HG03045 (cell line): ENCODE measurements around the gene PCDHA9.
"Not testable (repeated sequence)": the region's sequence is repeated elsewhere in the genome, so short reads cannot be mapped to it uniquely, and the experiment has no call there.

Source experiments
- ATAC-seq: cut with Tn5 transposase; IDR thresholded peaks from one replicate; pipeline ENCODE4 v1.9.1; 2021; ENCODE audit warnings: mild to moderate bottlenecking, moderate library complexity; ENCODE audit not compliant: unreplicated experiment

PCDHA9 gene

DNA sequence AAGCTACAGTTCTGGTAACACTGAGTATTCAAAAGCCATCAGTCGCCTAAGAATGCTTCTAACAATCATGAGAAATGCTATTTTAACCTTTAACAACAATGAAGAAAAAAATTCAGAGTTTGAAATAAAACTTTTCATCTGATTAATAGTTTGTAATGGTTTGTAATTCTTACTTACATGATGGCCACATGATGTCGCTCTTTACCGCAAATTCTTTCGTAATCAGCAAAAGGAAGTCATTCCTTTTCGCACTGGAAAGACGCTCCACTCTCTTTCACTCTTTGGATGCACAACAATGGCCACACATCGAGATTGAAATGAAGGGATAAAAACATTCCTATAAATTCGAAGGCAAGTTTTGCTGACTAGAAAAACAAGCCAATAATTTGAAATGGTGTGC lies 14.2 kb upstream of the PCDHA9 start, which contains the start of gene PCDHA7:
Gene PCDHA7 (plus strand): TSS at position 277 of the 400 bp plus-strand sequence. CDS start 115 bp downstream, at position 392.
- ATAC-seq, result no peak

DNA sequence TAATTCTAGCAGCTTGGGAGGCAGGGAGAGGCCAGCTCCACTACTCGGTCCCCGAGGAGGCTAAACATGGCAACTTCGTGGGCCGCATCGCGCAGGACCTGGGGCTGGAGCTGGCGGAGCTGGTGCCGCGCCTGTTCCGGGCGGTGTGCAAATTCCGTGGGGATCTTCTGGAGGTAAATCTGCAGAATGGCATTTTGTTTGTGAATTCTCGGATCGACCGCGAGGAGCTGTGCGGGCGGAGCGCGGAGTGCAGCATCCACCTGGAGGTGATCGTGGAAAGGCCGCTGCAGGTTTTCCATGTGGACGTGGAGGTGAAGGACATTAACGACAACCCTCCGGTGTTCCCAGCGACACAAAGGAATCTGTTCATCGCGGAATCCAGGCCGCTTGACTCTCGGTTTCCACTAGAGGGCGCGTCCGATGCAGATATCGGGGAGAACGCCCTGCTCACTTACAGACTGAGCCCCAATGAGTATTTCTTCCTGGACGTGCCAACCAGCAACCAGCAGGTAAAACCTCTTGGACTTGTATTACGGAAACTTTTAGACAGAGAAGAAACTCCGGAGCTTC lies 13.7 kb upstream of the PCDHA9 start:
- ATAC-seq, result not testable (repeated sequence)

DNA sequence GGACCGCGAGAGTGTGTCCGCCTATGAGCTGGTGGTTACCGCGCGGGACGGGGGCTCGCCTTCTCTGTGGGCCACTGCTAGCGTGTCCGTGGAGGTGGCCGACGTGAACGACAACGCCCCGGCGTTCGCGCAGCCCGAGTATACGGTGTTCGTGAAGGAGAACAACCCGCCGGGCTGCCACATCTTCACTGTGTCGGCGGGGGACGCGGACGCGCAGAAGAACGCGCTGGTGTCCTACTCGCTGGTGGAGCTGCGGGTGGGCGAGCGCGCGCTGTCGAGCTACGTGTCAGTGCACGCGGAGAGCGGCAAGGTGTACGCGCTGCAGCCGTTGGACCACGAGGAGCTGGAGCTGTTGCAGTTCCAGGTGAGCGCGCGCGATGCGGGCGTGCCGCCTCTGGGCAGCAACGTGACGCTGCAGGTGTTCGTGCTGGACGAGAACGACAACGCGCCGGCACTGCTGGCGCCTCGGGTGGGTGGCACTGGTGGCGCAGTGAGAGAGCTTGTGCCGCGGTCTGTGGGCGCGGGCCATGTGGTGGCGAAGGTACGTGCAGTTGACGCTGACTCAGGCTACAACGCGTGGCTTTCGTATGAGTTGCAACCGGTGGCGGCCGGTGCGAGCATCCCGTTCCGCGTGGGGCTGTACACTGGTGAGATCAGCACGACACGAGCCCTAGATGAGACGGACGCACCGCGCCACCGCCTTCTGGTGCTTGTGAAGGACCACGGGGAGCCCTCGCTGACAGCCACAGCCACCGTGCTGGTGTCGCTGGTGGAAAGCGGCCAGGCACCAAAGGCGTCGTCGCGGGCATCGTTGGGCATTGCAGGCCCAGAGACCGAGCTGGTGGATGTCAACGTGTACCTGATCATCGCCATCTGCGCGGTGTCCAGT lies 12.3 kb upstream of the PCDHA9 start:
- ATAC-seq, result no peak

DNA sequence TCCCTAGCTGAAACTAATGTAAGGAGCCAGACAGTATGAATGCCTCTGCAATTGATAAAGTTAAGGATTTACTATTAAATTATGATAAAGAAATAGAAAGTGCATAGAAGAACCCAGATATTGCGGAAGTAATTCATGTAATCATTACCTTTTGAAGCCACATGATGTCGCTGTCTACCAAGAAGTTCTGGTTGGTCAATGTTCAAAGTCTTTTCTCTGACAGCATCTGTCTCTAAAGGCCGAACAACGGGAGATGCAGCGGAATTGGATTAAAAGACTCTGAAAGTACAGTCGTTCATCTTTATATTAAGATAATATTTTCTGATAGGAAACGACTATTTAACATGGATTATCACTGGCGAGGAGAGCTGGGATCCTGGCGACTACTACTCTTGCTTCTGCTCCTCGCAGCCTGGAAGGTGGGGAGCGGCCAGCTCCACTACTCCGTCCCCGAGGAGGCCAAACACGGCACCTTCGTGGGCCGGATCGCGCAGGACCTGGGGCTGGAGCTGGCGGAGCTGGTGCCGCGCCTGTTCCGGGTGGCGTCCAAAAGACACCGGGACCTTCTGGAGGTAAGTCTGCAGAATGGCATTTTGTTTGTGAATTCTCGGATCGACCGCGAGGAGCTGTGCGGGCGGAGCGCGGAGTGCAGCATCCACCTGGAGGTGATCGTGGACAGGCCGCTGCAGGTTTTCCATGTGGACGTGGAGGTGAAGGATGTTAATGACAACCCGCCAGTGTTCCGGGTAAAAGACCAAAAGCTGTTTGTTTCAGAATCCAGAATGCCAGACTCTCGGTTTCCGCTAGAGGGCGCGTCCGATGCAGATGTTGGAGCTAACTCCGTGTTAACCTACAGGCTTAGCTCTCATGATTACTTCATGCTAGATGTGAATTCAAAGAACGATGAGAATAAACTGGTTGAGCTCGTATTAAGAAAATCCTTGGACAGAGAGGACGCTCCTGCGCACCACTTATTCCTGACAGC lies 6.9 kb upstream of the PCDHA9 start, which contains the start of gene PCDHA8:
Gene PCDHA8 (plus strand): TSS at position 210 of the 985 bp plus-strand sequence. CDS start 135 bp downstream, at position 345.
- no peak for ATAC-seq

DNA sequence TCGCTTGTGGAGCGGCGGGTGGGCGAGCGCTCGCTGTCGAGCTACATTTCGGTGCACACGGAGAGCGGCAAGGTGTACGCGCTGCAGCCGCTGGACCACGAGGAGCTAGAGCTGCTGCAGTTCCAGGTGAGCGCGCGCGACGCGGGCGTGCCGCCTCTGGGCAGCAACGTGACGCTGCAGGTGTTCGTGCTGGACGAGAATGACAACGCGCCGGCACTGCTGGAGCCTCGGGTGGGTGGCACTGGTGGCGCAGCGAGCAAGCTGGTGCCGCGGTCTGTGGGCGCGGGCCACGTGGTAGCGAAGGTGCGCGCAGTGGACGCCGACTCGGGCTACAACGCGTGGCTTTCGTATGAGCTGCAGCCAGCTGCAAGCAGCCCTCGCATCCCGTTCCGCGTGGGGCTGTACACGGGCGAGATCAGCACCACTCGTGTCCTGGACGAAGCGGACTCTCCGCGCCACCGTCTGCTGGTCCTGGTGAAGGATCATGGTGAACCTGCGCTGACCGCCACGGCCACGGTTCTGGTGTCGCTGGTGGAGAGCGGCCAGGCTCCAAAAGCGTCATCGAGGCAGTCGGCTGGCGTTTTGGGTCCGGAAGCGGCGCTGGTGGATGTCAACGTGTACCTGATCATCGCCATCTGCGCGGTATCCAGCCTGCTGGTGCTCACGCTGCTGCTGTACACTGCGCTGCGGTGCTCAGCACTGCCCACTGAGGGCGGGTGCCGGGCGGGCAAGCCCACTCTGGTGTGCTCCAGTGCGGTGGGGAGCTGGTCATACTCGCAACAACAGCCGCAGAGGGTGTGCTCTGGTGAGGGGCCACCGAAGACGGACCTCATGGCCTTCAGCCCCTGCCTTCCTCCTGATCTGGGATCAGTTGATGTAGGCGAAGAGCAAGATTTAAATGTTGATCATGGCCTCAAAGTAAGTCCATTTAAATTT lies 5.1 kb upstream of the PCDHA9 start:
- no peak for ATAC-seq

GRCh38 chr5:140849831-140850634 lies 1.9 kb downstream of the PCDHA9 start:
- ATAC-seq, result not testable (repeated sequence)

DNA sequence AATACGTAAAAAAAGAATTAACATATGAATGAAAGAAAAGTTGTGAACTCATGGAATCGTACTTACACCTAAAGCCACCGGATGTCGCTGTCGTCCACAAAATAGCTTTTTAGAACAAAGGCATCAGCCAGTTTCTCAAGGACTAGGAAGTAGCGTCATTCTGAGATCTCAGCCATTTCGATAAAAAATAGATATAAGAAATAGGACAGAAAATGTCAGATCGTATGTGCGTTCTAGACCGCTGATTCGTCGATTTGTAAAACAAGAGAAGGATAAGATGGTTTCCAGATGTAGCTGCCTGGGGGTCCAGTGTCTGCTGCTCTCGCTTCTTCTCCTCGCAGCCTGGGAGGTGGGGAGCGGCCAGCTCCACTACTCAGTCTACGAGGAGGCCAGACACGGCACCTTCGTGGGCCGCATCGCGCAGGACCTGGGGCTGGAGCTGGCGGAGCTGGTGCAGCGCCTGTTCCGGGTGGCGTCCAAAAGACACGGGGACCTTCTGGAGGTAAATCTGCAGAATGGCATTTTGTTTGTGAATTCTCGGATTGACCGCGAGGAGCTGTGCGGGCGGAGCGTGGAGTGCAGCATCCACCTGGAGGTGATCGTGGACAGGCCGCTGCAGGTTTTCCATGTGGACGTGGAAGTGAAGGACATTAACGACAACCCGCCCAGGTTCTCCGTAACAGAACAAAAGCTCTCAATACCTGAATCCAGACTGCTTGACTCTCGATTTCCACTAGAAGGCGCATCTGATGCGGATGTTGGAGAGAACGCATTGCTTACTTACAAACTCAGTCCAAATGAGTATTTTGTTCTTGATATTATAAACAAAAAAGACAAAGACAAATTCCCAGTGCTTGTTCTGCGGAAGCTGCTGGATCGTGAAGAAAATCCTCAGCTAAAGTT lies 7.8 kb downstream of the PCDHA9 start, which contains the start of gene PCDHA10:
Gene PCDHA10 (plus strand): TSS at position 126 of the 903 bp plus-strand sequence. CDS start 152 bp downstream, at position 278.
- ATAC-seq, result no peak

DNA sequence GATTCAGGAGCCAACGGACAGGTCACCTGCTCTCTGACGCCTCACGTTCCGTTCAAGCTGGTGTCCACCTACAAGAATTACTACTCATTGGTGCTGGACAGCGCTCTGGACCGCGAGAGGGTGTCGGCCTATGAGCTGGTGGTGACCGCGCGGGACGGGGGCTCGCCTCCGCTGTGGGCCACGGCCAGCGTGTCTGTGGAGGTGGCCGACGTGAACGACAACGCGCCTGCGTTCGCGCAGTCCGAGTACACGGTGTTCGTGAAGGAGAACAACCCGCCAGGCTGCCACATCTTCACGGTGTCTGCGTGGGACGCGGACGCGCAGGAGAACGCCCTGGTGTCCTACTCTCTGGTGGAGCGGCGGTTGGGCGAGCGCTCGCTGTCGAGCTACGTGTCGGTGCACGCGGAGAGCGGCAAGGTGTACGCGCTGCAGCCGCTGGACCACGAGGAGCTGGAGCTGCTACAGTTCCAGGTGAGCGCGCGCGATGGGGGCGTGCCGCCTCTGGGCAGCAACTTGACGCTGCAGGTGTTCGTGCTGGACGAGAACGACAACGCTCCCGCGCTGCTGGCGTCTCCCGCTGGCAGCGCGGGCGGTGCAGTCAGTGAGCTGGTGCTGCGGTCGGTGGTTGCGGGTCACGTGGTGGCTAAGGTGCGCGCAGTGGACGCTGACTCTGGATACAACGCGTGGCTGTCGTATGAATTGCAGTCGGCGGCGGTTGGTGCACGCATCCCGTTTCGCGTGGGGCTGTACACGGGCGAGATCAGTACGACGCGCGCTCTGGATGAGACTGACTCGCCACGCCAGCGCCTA lies 9.2 kb downstream of the PCDHA9 start:
- no peak for ATAC-seq

DNA sequence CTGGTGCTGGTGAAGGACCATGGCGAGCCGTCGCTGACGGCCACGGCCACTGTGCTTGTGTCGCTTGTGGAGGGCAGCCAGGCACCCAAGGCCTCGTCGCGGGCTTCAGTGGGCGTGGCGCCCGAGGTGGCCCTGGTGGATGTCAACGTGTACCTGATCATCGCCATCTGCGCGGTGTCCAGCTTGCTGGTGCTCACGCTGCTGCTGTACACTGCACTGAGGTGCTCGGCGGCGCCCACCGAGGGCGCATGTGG lies 9.7 kb downstream of the PCDHA9 start:
- no peak for ATAC-seq

GRCh38 chr5:140862441-140863295 lies 14.5 kb downstream of the PCDHA9 start:
- ATAC-seq, result no peak

DNA sequence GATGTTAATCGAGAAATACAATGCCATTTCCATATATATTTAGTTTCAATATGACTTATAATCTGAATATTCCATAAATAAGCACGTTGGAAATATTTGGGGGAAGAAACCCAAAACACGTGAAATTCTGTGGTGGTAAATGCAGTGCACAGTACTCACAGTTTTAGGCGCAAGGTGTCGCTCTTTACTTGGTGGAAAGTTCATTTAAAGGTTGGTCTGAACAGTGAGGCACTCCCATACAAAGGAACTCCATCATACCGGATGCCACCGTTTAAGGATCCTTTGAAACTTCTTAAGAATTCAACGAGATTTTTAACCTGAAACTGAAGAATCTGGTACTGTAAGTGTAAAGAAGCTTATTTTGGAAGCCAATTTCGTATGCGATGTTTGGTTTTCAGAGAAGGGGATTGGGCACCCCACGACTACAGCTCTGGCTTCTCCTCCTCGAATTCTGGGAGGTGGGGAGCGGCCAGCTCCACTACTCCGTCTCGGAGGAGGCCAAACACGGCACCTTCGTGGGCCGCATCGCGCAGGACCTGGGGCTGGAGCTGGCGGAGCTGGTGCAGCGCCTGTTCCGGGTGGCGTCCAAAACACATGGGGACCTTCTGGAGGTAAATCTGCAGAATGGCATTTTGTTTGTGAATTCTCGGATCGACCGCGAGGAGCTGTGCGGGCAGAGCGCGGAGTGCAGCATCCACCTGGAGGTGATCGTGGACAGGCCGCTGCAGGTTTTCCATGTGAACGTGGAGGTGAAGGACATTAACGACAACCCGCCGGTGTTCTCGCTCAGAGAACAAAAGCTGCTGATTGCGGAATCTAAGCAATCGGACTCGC lies 20.8 kb downstream of the PCDHA9 start, which contains the start of gene PCDHA11:
Gene PCDHA11 (plus strand): TSS at position 237 of the 834 bp plus-strand sequence. CDS start 147 bp downstream, at position 384.
- ATAC-seq, result no peak

DNA sequence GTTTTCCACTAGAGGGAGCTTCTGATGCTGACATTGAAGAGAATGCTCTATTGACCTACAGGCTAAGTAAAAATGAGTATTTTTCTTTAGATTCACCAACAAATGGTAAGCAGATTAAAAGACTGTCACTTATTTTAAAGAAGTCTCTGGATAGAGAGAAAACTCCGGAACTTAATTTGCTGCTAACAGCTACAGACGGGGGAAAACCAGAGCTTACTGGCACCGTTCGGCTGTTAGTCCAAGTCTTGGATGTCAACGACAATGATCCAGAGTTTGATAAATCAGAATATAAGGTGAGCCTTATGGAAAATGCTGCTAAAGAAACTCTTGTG lies 21.3 kb downstream of the PCDHA9 start:
- ATAC-seq, result no peak

DNA sequence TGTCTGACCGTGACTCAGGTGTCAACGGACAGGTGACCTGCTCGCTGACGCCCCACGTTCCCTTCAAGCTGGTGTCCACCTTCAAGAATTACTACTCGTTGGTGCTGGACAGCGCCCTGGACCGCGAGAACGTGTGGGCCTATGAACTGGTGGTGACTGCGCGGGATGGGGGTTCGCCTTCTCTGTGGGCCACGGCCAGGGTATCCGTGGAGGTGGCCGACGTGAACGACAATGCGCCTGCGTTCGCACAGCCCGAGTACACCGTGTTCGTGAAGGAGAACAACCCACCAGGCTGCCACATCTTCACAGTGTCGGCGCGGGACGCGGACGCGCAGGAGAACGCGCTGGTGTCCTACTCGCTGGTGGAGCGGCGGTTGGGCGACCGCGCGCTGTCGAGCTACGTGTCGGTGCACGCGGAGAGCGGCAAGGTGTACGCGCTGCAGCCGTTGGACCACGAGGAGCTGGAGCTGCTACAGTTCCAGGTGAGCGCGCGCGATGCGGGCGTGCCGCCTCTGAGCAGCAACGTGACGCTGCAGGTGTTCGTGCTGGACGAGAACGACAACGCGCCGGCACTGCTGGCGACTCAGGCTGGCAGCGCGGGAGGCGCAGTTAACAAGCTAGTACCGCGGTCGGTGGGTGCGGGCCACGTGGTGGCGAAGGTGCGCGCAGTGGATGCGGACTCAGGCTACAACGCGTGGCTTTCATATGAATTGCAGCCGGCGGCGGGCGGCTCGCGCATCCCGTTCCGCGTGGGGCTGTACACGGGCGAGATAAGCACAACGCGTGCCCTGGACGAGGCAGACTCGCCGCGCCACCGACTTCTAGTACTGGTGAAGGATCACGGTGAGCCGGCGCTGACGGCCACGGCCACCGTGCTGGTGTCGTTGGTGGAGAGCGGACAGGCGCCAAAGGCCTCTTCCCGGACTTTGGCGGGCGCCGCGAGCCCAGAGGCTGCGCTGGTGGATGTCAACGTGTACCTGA lies 22.3 kb downstream of the PCDHA9 start:
- no peak for ATAC-seq
